Testis (tissue), 2 donors: ENCODE data around the gene TMEM156.

Experiments used
- CTCF ChIP-seq, 3 experiments: fragments of 450-650 bp in 2 of 3; fragments of 200-600 bp in 1 of 3; sonication (generic) in 1 of 3; IDR thresholded peaks; one replicate each; pipeline ENCODE4 v1.5.1; 2016 to 2019; ENCODE audit warnings: antibody characterized with exemption in 3 of 3, mild to moderate bottlenecking in 2 of 3, moderate library complexity in 1 of 3
- POLR2A ChIP-seq: fragments of 450-650 bp; IDR thresholded peaks from one replicate; pipeline ENCODE4 v1.6.1; 2017; ENCODE audit warnings: antibody characterized with exemption, mild to moderate bottlenecking, moderate library complexity

- TF ChIP-seq CTCF (IDR thresholded peaks at IDR 0.05) (no peak), POLR2A (no peak)
These were observed 52.5 kb downstream of the TMEM156 start for GRCh38 chr4:38979511-38980230.
